Caco-2 (cell line): ENCODE data around the gene KCNQ5. TPM values are rescaled to one million over a fixed set of nuclear protein-coding genes. Genes with fewer than 3 reads are reported as not detected.

Experiments used
- BruUV-seq: library from RNA; stranded (reverse); fragments of 400-500 nt; replicated peaks from 2 replicates; lab custom pipeline; 2021; lab: Mats Ljungman, UMichigan
- CTCF ChIA-PET: fragments of 300-600 bp; sonication (Branson Sonifier 250); formaldehyde crosslinking; loops from one replicate; lab custom pipeline; 2022; ENCODE audit warnings: antibody characterized with exemption; lab: Charles Lee
- POLR2A ChIA-PET: fragments of 300-600 bp; sonication (Branson Sonifier 250); formaldehyde crosslinking; loops from one replicate; lab custom pipeline; 2022; ENCODE audit warnings: antibody characterized with exemption; lab: Charles Lee
- DNase-seq, 2 experiments: peaks; one replicate each; pipeline versions ENCODE4 v3.0.0 to v3.0.0-alpha.2; 2020 to 2022
- H3K27me3 ChIP-seq: replicated peaks from 2 replicates; pipeline ENCODE4 v1.6.0; 2011; ENCODE audit warnings: low read length; ENCODE audit not compliant: control insufficient read depth, insufficient read depth
- H3K36me3 ChIP-seq: 2 replicates; pipeline ENCODE4 v1.5.1; 2011; ENCODE audit warnings: low read length; ENCODE audit not compliant: control insufficient read depth, insufficient read depth
- H3K4me1 ChIP-seq: fragments of 250-450 bp; sonication (Bioruptor Pico); 2 replicates; pipeline ENCODE4 v1.5.1; 2020; ENCODE audit warnings: mild to moderate bottlenecking
- H3K4me3 ChIP-seq: 2 replicates; pipeline ENCODE4 v1.5.1; 2011; ENCODE audit warnings: low read depth, mild to moderate bottlenecking, control low read depth, low read length
- H3K9me3 ChIP-seq: fragments of 250-450 bp; sonication (Bioruptor Pico); 2 replicates; pipeline ENCODE4 v1.5.1; 2020; ENCODE audit warnings: mild to moderate bottlenecking, moderate library complexity
- H3K27ac Mint-ChIP-seq: one replicate; pipeline ENCODE4 v1.8.0; 2022; ENCODE audit warnings: mixed read lengths; ENCODE audit not compliant: unreplicated experiment
- H3K27me3 Mint-ChIP-seq: one replicate; pipeline ENCODE4 v1.8.0; 2022; ENCODE audit warnings: mixed read lengths; ENCODE audit not compliant: insufficient read depth, unreplicated experiment
- H3K36me3 Mint-ChIP-seq: one replicate; pipeline ENCODE4 v1.8.0; 2022; ENCODE audit warnings: mild to moderate bottlenecking, mixed read lengths; ENCODE audit not compliant: insufficient read depth, unreplicated experiment
- H3K4me1 Mint-ChIP-seq: one replicate; pipeline ENCODE4 v1.8.0; 2022; ENCODE audit warnings: low read depth, mixed read lengths; ENCODE audit not compliant: unreplicated experiment
- H3K4me3 Mint-ChIP-seq: one replicate; pipeline ENCODE4 v1.8.0; 2022; ENCODE audit warnings: mild to moderate bottlenecking, moderate library complexity, mixed read lengths; ENCODE audit not compliant: unreplicated experiment
- H3K9me3 Mint-ChIP-seq: one replicate; pipeline ENCODE4 v1.8.0; 2022; ENCODE audit warnings: mixed read lengths; ENCODE audit not compliant: unreplicated experiment
- CTCF ChIP-seq, 2 experiments: fragments of 200-600 bp in 1 of 2; IDR thresholded peaks; 1 replicate in 1 of 2; 2 replicates in 1 of 2; pipeline versions ENCODE4 v1.5.1 to v1.8.0; 2011 to 2022; ENCODE audit warnings: antibody characterized with exemption in 1 of 2, control low read depth in 1 of 2, inconsistent platforms in 1 of 2, low read depth in 1 of 2, low read length in 1 of 2, mild to moderate bottlenecking in 1 of 2, moderate library complexity in 1 of 2; ENCODE audit not compliant: insufficient read depth in 1 of 2, severe bottlenecking in 1 of 2, unreplicated experiment in 1 of 2
- intact Hi-C: fragments of 100-400 bp; cut with micrococcal nuclease; formaldehyde crosslinking; loops from one replicate; pipeline ENCODE4 v1.10.0; 2022; ENCODE audit not compliant: unreplicated experiment
- total RNA-seq: library from RNA; stranded (reverse); gene quantifications from 2 replicates; pipeline ENCODE4 v1.2.3, GENCODE V29; 2022

The KCNQ5 gene
- total RNA-seq, 1 experiment from 2014 or later, result 0.20 TPM

- H3K4me3 Mint-ChIP-seq, result no peak overlapping the region
- Histone ChIP-seq H3K4me3 (no peak overlapping the region), H3K9me3 (no peaks in the 10 kb centered on the region)
These were observed 382.4 kb downstream of the KCNQ5 start for GRCh38 chr6:73004231-73004630.

GRCh38 chr6:73004861-73005260 lies 383.0 kb downstream of the KCNQ5 start:
- POLR2A ChIA-PET, result no interaction called here
- no peaks in the 10 kb centered on the region for H3K36me3 Mint-ChIP-seq
- Histone ChIP-seq H3K27me3 (no peaks in the 10 kb centered on the region), H3K4me1 (no peaks in the 10 kb centered on the region), H3K36me3 (no peaks in the 10 kb centered on the region), H3K9me3 (no peaks in the 10 kb centered on the region), H3K4me3 (no peak overlapping the region)
- no peak overlapping the region for H3K4me3 Mint-ChIP-seq
- no peak for TF ChIP-seq CTCF (IDR thresholded peaks at IDR 0.05; ENCODE audit: insufficient read depth in 1 of 2, low read depth in 1 of 2, low read length in 1 of 2, severe bottlenecking in 1 of 2, unreplicated experiment in 1 of 2)
- DNase-seq, result no peak
- no peaks in the 10 kb centered on the region for H3K9me3 Mint-ChIP-seq
- no peaks in the 10 kb centered on the region for H3K4me1 Mint-ChIP-seq
- no peak overlapping the region for H3K27ac Mint-ChIP-seq
- BruUV-seq, result no TSS peak
- peaks cover 17% of the 10 kb centered on the region for H3K27me3 Mint-ChIP-seq
- CTCF ChIA-PET, result no interaction called here
- intact Hi-C loops, result no loop called here

More at GRCh38 chr6:73004231-73004630, 382.4 kb downstream of the KCNQ5 start:
- Mint-ChIP-seq H3K27ac (no peak overlapping the region), H3K9me3 (no peaks in the 10 kb centered on the region), H3K4me1 (no peaks in the 10 kb centered on the region), H3K27me3 (peaks cover 17% of the 10 kb centered on the region), H3K36me3 (no peaks in the 10 kb centered on the region)
- no peaks in the 10 kb centered on the region for H3K27me3 ChIP-seq
- ChIA-PET CTCF (no interaction called here), POLR2A (no interaction called here)
- intact Hi-C loops, result no loop called here
- H3K36me3 ChIP-seq, result no peaks in the 10 kb centered on the region
- no peak for DNase-seq
- no TSS peak for BruUV-seq
- no peaks in the 10 kb centered on the region for H3K4me1 ChIP-seq
- no peak for TF ChIP-seq CTCF (IDR thresholded peaks at IDR 0.05; ENCODE audit: insufficient read depth in 1 of 2, low read depth in 1 of 2, low read length in 1 of 2, severe bottlenecking in 1 of 2, unreplicated experiment in 1 of 2)

GRCh38 chr6:73006146-73006545 lies 384.3 kb downstream of the KCNQ5 start:
- TF ChIP-seq CTCF (IDR thresholded peaks at IDR 0.05; ENCODE audit: insufficient read depth in 1 of 2, low read depth in 1 of 2, low read length in 1 of 2, severe bottlenecking in 1 of 2, unreplicated experiment in 1 of 2), result no peak
- intact Hi-C loops, result no loop called here
- no peak for DNase-seq
- H3K27me3 ChIP-seq, result no peaks in the 10 kb centered on the region
- CTCF ChIA-PET, result no interaction called here
- H3K4me3 ChIP-seq, result no peak overlapping the region
- Mint-ChIP-seq H3K27ac (no peak overlapping the region), H3K4me3 (no peak overlapping the region), H3K9me3 (no peaks in the 10 kb centered on the region), H3K36me3 (no peaks in the 10 kb centered on the region), H3K4me1 (no peaks in the 10 kb centered on the region), H3K27me3 (peaks cover 14% of the 10 kb centered on the region)
- no TSS peak for BruUV-seq
- H3K9me3 ChIP-seq, result no peaks in the 10 kb centered on the region
- no peaks in the 10 kb centered on the region for H3K36me3 ChIP-seq
- POLR2A ChIA-PET, result no interaction called here
- H3K4me1 ChIP-seq, result no peaks in the 10 kb centered on the region
